Measurements from ENCODE around the gene LOXL1. TPM values are rescaled to one million over a fixed set of nuclear protein-coding genes. Genes with fewer than 3 reads are reported as not detected.

The LOXL1 gene
- polyA plus RNA-seq, 3 donors = 0.07 TPM; not detected in 2

DNA sequence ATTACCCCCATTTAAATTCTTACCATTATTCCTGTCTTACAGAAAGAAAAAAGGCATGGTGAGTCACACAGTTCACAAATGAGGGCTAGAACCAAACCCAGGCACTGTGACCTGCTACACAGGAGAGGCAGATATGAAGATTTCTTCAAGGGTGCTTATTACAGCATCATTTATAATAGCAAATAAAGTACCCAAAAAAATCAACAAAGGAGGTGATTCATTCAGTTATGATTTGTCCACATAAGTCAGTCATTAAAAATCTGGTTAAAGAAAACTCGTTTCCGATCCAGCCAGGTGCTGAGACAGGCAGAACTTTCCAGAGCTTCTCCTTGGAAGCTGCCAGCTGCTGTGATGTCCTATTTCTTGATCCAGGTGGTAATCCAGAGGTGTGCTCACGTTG, 7.5 kb upstream of the LOXL1 start:
- no peaks in the 10 kb centered on the region for H3K36me3 ChIP-seq (replicated peaks in 1 of 2; ENCODE audit: control insufficient read depth in 1 of 2, insufficient read depth in 2 of 2, low read length in 2 of 2)
- Mint-ChIP-seq H3K27me3 (ENCODE audit: low read depth in 3 of 3) (peaks cover 0 to 10% (median 9%) of the 10 kb centered on the region in 3 donors), H3K4me1 (peaks cover 46% of the 10 kb centered on the region), H3K36me3 (peaks cover 0 to 12% of the 10 kb centered on the region in 2 donors), H3K9me3 (peaks cover 7 to 28% (median 22%) of the 10 kb centered on the region in 7 donors), H3K27ac (peak overlapping the region in 1 of 7 donors; percentile 68), H3K4me3 (no peak overlapping the region)
- no peak overlapping the region for H3K9ac ChIP-seq (ENCODE audit: insufficient read depth, low read length, poor library complexity, severe bottlenecking)
- intact Hi-C loops (cut with micrococcal nuclease) = no loop called here
- H3K79me2 ChIP-seq (ENCODE audit: insufficient read depth, low read length) = no peaks in the 10 kb centered on the region
- WGBS (ENCODE audit: insufficient coverage) = 100% methylated on average over 2 of the region's 3 CpGs
- TF ChIP-seq, protein P1, sequence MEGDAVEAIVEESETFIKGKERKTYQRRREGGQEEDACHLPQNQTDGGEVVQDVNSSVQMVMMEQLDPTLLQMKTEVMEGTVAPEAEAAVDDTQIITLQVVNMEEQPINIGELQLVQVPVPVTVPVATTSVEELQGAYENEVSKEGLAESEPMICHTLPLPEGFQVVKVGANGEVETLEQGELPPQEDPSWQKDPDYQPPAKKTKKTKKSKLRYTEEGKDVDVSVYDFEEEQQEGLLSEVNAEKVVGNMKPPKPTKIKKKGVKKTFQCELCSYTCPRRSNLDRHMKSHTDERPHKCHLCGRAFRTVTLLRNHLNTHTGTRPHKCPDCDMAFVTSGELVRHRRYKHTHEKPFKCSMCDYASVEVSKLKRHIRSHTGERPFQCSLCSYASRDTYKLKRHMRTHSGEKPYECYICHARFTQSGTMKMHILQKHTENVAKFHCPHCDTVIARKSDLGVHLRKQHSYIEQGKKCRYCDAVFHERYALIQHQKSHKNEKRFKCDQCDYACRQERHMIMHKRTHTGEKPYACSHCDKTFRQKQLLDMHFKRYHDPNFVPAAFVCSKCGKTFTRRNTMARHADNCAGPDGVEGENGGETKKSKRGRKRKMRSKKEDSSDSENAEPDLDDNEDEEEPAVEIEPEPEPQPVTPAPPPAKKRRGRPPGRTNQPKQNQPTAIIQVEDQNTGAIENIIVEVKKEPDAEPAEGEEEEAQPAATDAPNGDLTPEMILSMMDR (IDR thresholded peaks at IDR 0.05) = no peak
- no peak overlapping the region for H3K4me3 ChIP-seq (replicated peaks in 1 of 3; ENCODE audit: low read depth in 2 of 3, low read length in 3 of 3)
- peaks cover 20 to 32% of the 10 kb centered on the region in 2 donors for H3K9me3 ChIP-seq (replicated peaks in 1 of 2; ENCODE audit: control insufficient read depth in 1 of 2, insufficient read depth in 1 of 2, low read length in 2 of 2)
- H3K27me3 ChIP-seq (ENCODE audit: control insufficient read depth in 2 of 2, insufficient read depth in 2 of 2, low read length in 2 of 2) = no peaks in the 10 kb centered on the region
- H3K4me1 ChIP-seq (ENCODE audit: control insufficient read depth in 1 of 2, insufficient read depth in 2 of 2, low read length in 2 of 2) = peaks cover 30 to 43% of the 10 kb centered on the region in 2 donors
- no peak overlapping the region for H3K27ac ChIP-seq (ENCODE audit: low read depth in 1 of 2, low read length in 2 of 2)
- no peak overlapping the region for H2AFZ ChIP-seq (ENCODE audit: insufficient read depth, low read depth, low read length, poor library complexity, severe bottlenecking)
- no peaks in the 10 kb centered on the region for H4K20me1 ChIP-seq (ENCODE audit: insufficient read depth, low read length)
- H3K4me2 ChIP-seq (replicated peaks; ENCODE audit: extremely low read depth, low read length, poor library complexity, severe bottlenecking) = no peak overlapping the region
- no peak for DNase-seq

DNA sequence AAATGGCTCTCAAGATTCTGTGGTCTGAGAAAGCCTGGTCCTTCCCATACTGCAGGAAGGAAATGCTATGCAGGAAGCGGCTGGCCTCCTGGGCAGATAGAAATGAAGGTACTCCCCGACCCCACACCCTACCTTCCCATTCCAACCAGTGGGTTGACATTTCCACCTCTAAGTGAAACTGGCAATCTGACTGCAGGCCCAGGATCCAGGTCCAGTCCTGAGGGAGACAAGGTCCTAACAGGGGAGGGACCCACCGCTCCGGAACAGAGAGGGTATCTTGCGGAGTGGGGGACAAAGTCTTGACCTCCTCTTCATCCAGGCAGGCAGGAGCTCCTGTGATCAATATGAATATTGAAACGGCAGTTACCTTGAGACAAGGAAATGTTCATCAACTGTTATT, 6.6 kb upstream of the LOXL1 start:
- H3K4me3 Mint-ChIP-seq = no peak overlapping the region
- H3K27ac ChIP-seq (ENCODE audit: low read depth in 1 of 2, low read length in 2 of 2) = peak overlapping the region in 1 of 2 donors; percentile 83
- H3K9ac ChIP-seq (ENCODE audit: insufficient read depth, low read length, poor library complexity, severe bottlenecking) = no peak overlapping the region
- H4K20me1 ChIP-seq (ENCODE audit: insufficient read depth, low read length) = no peaks in the 10 kb centered on the region
- H3K79me2 ChIP-seq (ENCODE audit: insufficient read depth, low read length) = no peaks in the 10 kb centered on the region
- H3K27me3 Mint-ChIP-seq (ENCODE audit: low read depth in 3 of 3) = peaks cover 4 to 10% (median 5%) of the 10 kb centered on the region in 3 donors
- H3K36me3 Mint-ChIP-seq = peaks cover 0 to 12% of the 10 kb centered on the region in 2 donors
- H3K4me2 ChIP-seq (replicated peaks; ENCODE audit: extremely low read depth, low read length, poor library complexity, severe bottlenecking) = no peak overlapping the region
- H3K36me3 ChIP-seq (replicated peaks in 1 of 2; ENCODE audit: control insufficient read depth in 1 of 2, insufficient read depth in 2 of 2, low read length in 2 of 2) = no peaks in the 10 kb centered on the region
- peaks cover 36 to 53% of the 10 kb centered on the region in 2 donors for H3K4me1 ChIP-seq (ENCODE audit: control insufficient read depth in 1 of 2, insufficient read depth in 2 of 2, low read length in 2 of 2)
- H3K9me3 Mint-ChIP-seq = peaks cover 7 to 28% (median 22%) of the 10 kb centered on the region in 7 donors
- H3K9me3 ChIP-seq (replicated peaks in 1 of 2; ENCODE audit: control insufficient read depth in 1 of 2, insufficient read depth in 1 of 2, low read length in 2 of 2) = peaks cover 20 to 32% of the 10 kb centered on the region in 2 donors
- no peak overlapping the region for H3K4me3 ChIP-seq (replicated peaks in 1 of 3; ENCODE audit: low read depth in 2 of 3, low read length in 3 of 3)
- TF ChIP-seq, protein P1 (IDR thresholded peaks at IDR 0.05) = no peak
- H3K4me1 Mint-ChIP-seq = peaks cover 49% of the 10 kb centered on the region
- WGBS (ENCODE audit: insufficient coverage) = 55% methylated on average over 2 of the region's 6 CpGs
- peak overlapping the region; percentile 35 for H2AFZ ChIP-seq (ENCODE audit: insufficient read depth, low read depth, low read length, poor library complexity, severe bottlenecking)
- H3K27ac Mint-ChIP-seq = peak overlapping the region; percentile 84 to 92 (median 89)
- H3K27me3 ChIP-seq (ENCODE audit: control insufficient read depth in 2 of 2, insufficient read depth in 2 of 2, low read length in 2 of 2) = peaks cover 0 to 2% of the 10 kb centered on the region in 2 donors
- intact Hi-C loops (cut with micrococcal nuclease) = no loop called here
- DNase-seq = no peak

All from CD14-positive monocyte (primary cell).